HepG2 (cell line): ENCODE measurements around the gene INSR. TPM values are rescaled to one million over a fixed set of nuclear protein-coding genes. Genes with fewer than 3 reads are reported as not detected.

ENCODE experiments used
- JARID2 ChIP-seq: sonication (generic); formaldehyde crosslinking; IDR thresholded peaks from 2 replicates; pipeline ENCODE4 v1.8.1; 2023; ENCODE audit warnings: missing genetic modification reagents, inconsistent platforms; ENCODE audit not compliant: insufficient replicate concordance
- SPEN ChIP-seq: sonication (generic); formaldehyde crosslinking; IDR thresholded peaks from 2 replicates; pipeline ENCODE4 v1.5.1; 2020; ENCODE audit warnings: low read depth, mild to moderate bottlenecking, missing genetic modification reagents
- ZNF431 ChIP-seq: sonication (generic); formaldehyde crosslinking; IDR thresholded peaks from 2 replicates; pipeline ENCODE4 v1.9.0; 2022; ENCODE audit warnings: missing genetic modification reagents, low read depth, mild to moderate bottlenecking, borderline replicate concordance
- polyA plus RNA-seq, 8 experiments: library from polyadenylated mRNA; depleted of rRNA in 3 of 8; stranded (reverse) in 7 of 8; unstranded in 1 of 8; fragments of >200 nt; fragmentation: Illumina TruSeq in 4 of 8; extraction: Trizol in 4 of 8; gene quantifications; 2 replicates each; pipeline versions ENCODE4 v1.2.1 to v1.2.3, GENCODE V29; 2011 to 2016; ENCODE audit warnings: low read depth in 4 of 8, missing spikeins in 1 of 8, mixed read lengths in 1 of 8; ENCODE audit not compliant: insufficient read depth in 1 of 8
- total RNA-seq, 5 experiments: library from RNA; depleted of rRNA; stranded (reverse); fragments of >200 nt; fragmentation: Illumina TruSeq; extraction: Trizol; gene quantifications; 2 replicates each; pipeline ENCODE4 v1.2.3, GENCODE V29; 2016; ENCODE audit warnings: low read depth in 1 of 5
- TF ChIP-seq, protein P1 (sequence below): sonication (generic); formaldehyde crosslinking; IDR thresholded peaks from 2 replicates; pipeline ENCODE4 v1.5.1; 2020; ENCODE audit warnings: mild to moderate bottlenecking, missing genetic modification reagents, moderate library complexity
- TF ChIP-seq, protein P2 (sequence below): sonication (generic); formaldehyde crosslinking; IDR thresholded peaks from 2 replicates; pipeline ENCODE4 v1.5.1; 2020; ENCODE audit warnings: missing genetic modification reagents, mild to moderate bottlenecking, borderline replicate concordance
- TF ChIP-seq, protein P3 (sequence below): sonication (generic); formaldehyde crosslinking; IDR thresholded peaks from 2 replicates; pipeline ENCODE4 v1.5.1; 2020; ENCODE audit warnings: mild to moderate bottlenecking, missing genetic modification reagents, borderline replicate concordance
- TF ChIP-seq, protein P4 (sequence below): IDR thresholded peaks from 2 replicates; pipeline ENCODE4 v1.6.1; 2016; ENCODE audit warnings: low read depth, missing genetic modification reagents, missing compliant biosample characterization

INSR gene
- total and polyA plus RNA-seq, 2 of the 13 experiments (the other 11 are each of a cell fraction or from before 2014, with no cell fraction given): 24.2 to 29.8 TPM

DNA sequence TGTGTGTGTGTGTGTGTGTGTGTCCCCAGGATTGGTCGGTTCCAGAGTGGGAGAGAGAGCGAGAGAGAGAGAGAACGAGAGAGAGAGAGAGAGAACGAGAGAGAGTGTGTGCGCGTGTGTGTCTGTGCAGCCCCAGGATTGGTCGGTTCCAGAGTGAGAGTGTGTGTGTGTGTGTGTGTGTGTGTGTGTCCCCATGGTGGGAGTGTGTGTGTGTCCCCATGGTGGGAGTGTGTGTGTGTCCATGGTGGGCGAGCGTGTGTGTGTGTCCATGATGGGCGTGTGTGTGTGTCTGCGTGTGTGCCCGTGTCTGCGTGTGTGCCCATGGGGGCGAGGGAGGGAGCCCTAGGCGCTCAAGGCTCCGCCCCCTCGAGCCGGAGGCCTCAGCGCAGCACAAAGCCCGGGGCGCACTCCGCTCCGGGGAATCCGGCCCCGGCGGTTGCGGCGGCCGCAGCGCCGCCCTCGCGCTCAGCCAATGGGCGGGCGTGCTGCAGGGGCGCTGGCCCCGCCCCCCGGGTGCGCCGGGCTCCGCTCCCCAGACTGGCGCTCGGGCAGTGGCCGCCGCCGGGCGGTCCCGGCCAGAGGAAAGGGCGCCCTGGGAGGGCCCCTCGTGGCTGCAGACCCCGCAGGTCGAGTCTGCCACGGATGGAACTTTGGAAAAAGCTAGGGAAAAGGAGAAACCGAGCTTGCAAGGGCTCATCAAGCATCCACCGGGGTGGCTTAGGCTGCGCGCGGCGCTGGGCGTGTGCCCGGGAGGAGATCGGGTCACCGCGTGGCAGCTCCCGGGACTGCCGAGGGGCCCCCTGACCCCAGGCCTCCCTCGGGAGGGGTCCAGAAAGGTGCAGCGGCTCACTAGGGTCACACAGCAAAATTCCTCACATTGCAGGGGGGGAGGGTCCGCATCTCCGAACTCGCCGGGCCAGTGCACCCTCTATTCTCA is 96.2 kb downstream of the INSR start (continued):
- TF ChIP-seq, protein P1, sequence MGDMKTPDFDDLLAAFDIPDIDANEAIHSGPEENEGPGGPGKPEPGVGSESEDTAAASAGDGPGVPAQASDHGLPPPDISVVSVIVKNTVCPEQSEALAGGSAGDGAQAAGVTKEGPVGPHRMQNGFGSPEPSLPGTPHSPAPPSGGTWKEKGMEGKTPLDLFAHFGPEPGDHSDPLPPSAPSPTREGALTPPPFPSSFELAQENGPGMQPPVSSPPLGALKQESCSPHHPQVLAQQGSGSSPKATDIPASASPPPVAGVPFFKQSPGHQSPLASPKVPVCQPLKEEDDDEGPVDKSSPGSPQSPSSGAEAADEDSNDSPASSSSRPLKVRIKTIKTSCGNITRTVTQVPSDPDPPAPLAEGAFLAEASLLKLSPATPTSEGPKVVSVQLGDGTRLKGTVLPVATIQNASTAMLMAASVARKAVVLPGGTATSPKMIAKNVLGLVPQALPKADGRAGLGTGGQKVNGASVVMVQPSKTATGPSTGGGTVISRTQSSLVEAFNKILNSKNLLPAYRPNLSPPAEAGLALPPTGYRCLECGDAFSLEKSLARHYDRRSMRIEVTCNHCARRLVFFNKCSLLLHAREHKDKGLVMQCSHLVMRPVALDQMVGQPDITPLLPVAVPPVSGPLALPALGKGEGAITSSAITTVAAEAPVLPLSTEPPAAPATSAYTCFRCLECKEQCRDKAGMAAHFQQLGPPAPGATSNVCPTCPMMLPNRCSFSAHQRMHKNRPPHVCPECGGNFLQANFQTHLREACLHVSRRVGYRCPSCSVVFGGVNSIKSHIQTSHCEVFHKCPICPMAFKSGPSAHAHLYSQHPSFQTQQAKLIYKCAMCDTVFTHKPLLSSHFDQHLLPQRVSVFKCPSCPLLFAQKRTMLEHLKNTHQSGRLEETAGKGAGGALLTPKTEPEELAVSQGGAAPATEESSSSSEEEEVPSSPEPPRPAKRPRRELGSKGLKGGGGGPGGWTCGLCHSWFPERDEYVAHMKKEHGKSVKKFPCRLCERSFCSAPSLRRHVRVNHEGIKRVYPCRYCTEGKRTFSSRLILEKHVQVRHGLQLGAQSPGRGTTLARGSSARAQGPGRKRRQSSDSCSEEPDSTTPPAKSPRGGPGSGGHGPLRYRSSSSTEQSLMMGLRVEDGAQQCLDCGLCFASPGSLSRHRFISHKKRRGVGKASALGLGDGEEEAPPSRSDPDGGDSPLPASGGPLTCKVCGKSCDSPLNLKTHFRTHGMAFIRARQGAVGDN (CRISPR knock-in tag): peak; percentile 73
- TF ChIP-seq ZNF431 (CRISPR knock-in tag) (0 out of 2 replicates have a peak, but pooled peaks have one; percentile 79), JARID2 (no peak), SPEN (peak; percentile 34)
- TF ChIP-seq, protein P2, sequence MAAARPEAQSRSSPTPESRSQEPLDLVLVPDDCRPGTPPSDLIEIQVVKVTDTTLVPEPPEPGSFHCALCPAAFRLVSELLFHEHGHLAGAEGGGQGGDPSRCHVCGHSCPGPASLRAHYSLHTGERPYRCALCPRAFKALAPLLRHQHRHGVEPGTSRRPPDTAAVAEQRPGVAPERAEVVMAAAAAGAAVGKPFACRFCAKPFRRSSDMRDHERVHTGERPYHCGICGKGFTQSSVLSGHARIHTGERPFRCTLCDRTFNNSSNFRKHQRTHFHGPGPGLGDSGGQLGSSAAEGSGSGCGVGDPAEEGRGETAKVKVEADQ (CRISPR knock-in tag): peak; percentile 69; the same call in 1 of the 2 replicates
- TF ChIP-seq, protein P3, sequence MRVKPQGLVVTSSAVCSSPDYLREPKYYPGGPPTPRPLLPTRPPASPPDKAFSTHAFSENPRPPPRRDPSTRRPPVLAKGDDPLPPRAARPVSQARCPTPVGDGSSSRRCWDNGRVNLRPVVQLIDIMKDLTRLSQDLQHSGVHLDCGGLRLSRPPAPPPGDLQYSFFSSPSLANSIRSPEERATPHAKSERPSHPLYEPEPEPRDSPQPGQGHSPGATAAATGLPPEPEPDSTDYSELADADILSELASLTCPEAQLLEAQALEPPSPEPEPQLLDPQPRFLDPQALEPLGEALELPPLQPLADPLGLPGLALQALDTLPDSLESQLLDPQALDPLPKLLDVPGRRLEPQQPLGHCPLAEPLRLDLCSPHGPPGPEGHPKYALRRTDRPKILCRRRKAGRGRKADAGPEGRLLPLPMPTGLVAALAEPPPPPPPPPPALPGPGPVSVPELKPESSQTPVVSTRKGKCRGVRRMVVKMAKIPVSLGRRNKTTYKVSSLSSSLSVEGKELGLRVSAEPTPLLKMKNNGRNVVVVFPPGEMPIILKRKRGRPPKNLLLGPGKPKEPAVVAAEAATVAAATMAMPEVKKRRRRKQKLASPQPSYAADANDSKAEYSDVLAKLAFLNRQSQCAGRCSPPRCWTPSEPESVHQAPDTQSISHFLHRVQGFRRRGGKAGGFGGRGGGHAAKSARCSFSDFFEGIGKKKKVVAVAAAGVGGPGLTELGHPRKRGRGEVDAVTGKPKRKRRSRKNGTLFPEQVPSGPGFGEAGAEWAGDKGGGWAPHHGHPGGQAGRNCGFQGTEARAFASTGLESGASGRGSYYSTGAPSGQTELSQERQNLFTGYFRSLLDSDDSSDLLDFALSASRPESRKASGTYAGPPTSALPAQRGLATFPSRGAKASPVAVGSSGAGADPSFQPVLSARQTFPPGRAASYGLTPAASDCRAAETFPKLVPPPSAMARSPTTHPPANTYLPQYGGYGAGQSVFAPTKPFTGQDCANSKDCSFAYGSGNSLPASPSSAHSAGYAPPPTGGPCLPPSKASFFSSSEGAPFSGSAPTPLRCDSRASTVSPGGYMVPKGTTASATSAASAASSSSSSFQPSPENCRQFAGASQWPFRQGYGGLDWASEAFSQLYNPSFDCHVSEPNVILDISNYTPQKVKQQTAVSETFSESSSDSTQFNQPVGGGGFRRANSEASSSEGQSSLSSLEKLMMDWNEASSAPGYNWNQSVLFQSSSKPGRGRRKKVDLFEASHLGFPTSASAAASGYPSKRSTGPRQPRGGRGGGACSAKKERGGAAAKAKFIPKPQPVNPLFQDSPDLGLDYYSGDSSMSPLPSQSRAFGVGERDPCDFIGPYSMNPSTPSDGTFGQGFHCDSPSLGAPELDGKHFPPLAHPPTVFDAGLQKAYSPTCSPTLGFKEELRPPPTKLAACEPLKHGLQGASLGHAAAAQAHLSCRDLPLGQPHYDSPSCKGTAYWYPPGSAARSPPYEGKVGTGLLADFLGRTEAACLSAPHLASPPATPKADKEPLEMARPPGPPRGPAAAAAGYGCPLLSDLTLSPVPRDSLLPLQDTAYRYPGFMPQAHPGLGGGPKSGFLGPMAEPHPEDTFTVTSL (CRISPR knock-in tag): no peak
- TF ChIP-seq, protein P4, sequence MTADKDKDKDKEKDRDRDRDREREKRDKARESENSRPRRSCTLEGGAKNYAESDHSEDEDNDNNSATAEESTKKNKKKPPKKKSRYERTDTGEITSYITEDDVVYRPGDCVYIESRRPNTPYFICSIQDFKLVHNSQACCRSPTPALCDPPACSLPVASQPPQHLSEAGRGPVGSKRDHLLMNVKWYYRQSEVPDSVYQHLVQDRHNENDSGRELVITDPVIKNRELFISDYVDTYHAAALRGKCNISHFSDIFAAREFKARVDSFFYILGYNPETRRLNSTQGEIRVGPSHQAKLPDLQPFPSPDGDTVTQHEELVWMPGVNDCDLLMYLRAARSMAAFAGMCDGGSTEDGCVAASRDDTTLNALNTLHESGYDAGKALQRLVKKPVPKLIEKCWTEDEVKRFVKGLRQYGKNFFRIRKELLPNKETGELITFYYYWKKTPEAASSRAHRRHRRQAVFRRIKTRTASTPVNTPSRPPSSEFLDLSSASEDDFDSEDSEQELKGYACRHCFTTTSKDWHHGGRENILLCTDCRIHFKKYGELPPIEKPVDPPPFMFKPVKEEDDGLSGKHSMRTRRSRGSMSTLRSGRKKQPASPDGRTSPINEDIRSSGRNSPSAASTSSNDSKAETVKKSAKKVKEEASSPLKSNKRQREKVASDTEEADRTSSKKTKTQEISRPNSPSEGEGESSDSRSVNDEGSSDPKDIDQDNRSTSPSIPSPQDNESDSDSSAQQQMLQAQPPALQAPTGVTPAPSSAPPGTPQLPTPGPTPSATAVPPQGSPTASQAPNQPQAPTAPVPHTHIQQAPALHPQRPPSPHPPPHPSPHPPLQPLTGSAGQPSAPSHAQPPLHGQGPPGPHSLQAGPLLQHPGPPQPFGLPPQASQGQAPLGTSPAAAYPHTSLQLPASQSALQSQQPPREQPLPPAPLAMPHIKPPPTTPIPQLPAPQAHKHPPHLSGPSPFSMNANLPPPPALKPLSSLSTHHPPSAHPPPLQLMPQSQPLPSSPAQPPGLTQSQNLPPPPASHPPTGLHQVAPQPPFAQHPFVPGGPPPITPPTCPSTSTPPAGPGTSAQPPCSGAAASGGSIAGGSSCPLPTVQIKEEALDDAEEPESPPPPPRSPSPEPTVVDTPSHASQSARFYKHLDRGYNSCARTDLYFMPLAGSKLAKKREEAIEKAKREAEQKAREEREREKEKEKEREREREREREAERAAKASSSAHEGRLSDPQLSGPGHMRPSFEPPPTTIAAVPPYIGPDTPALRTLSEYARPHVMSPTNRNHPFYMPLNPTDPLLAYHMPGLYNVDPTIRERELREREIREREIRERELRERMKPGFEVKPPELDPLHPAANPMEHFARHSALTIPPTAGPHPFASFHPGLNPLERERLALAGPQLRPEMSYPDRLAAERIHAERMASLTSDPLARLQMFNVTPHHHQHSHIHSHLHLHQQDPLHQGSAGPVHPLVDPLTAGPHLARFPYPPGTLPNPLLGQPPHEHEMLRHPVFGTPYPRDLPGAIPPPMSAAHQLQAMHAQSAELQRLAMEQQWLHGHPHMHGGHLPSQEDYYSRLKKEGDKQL: no peak
